Mucosa of rectum (tissue), 2 donors: Measurements from ENCODE around the gene RINL.

Source experiments
- H3K27ac ChIP-seq, 2 donors: one replicate each; pipeline ENCODE4 v1.7.0; 2013; ENCODE audit warnings: inconsistent platforms in 2 of 2, low read depth in 2 of 2, low read length in 2 of 2
- H3K27me3 ChIP-seq, 2 donors: one replicate each; pipeline ENCODE4 v1.7.0; 2013; ENCODE audit warnings: low read length in 2 of 2; ENCODE audit not compliant: control insufficient read depth in 2 of 2, insufficient read depth in 2 of 2
- H3K36me3 ChIP-seq, 2 donors: one replicate each; pipeline ENCODE4 v1.7.0; 2013; ENCODE audit warnings: low read length in 2 of 2; ENCODE audit not compliant: control insufficient read depth in 2 of 2, insufficient read depth in 2 of 2
- H3K4me1 ChIP-seq, 2 donors: one replicate each; pipeline ENCODE4 v1.7.0; 2013; ENCODE audit warnings: low read length in 2 of 2, mild to moderate bottlenecking in 1 of 2; ENCODE audit not compliant: control insufficient read depth in 2 of 2, insufficient read depth in 2 of 2
- H3K4me3 ChIP-seq, 2 donors: one replicate each; pipeline ENCODE4 v1.7.0; 2013; ENCODE audit warnings: low read length in 2 of 2
- H3K9ac ChIP-seq, 2 donors: one replicate each; pipeline ENCODE4 v1.7.0; 2013; ENCODE audit warnings: low read length in 2 of 2, low read depth in 1 of 2, mild to moderate bottlenecking in 1 of 2
- H3K9me3 ChIP-seq, 2 donors: one replicate each; pipeline ENCODE4 v1.7.0; 2013; ENCODE audit warnings: low read length in 2 of 2; ENCODE audit not compliant: control insufficient read depth in 2 of 2
- donor health status: healthy.
- donor health status: Normal muscosa, but diverticular disease.

Gene RINL

GRCh38 chr19:38915329-38916321, 37.5 kb upstream of the RINL start:
- Histone ChIP-seq H3K9ac (no peak overlapping the region), H3K4me3 (no peak overlapping the region), H3K4me1 (no peaks in the 10 kb centered on the region), H3K27ac (no peak overlapping the region), H3K36me3 (no peaks in the 10 kb centered on the region), H3K9me3 (no peaks in the 10 kb centered on the region), H3K27me3 (no peaks in the 10 kb centered on the region)

- H3K9me3 ChIP-seq, result no peaks in the 10 kb centered on the region
These were observed 35.9 kb upstream of the RINL start for GRCh38 chr19:38913958-38914357.

GRCh38 chr19:38912600-38913514, 34.8 kb upstream of the RINL start:
- no peaks in the 10 kb centered on the region for H3K9me3 ChIP-seq
- H3K36me3 ChIP-seq, result peaks cover 1 to 2% of the 10 kb centered on the region in 2 donors
- H3K9ac ChIP-seq, result no peak overlapping the region
- no peak overlapping the region for H3K4me3 ChIP-seq
- no peaks in the 10 kb centered on the region for H3K4me1 ChIP-seq
- H3K27me3 ChIP-seq, result no peaks in the 10 kb centered on the region
- H3K27ac ChIP-seq, result no peak overlapping the region

More at GRCh38 chr19:38913958-38914357, 35.9 kb upstream of the RINL start:
- no peaks in the 10 kb centered on the region for H3K36me3 ChIP-seq
- H3K27me3 ChIP-seq, result no peaks in the 10 kb centered on the region
- H3K4me3 ChIP-seq, result no peak overlapping the region
- H3K9ac ChIP-seq, result no peak overlapping the region
- no peaks in the 10 kb centered on the region for H3K4me1 ChIP-seq
- H3K27ac ChIP-seq, result no peak overlapping the region

- Histone ChIP-seq H3K27ac (no peak overlapping the region), H3K9ac (no peak overlapping the region), H3K36me3 (peaks cover 6 to 13% of the 10 kb centered on the region in 2 donors), H3K4me1 (no peaks in the 10 kb centered on the region), H3K27me3 (no peaks in the 10 kb centered on the region), H3K4me3 (no peak overlapping the region), H3K9me3 (no peaks in the 10 kb centered on the region)
These were observed 33.4 kb upstream of the RINL start for GRCh38 chr19:38911388-38912001.

GRCh38 chr19:38910488-38910887, 32.4 kb upstream of the RINL start:
- Histone ChIP-seq H3K27ac (no peak overlapping the region), H3K36me3 (peaks cover 10 to 13% of the 10 kb centered on the region in 2 donors), H3K4me1 (no peaks in the 10 kb centered on the region), H3K4me3 (no peak overlapping the region), H3K9me3 (no peaks in the 10 kb centered on the region), H3K27me3 (no peaks in the 10 kb centered on the region), H3K9ac (no peak overlapping the region)

GRCh38 chr19:38908911-38909310, 30.8 kb upstream of the RINL start:
- Histone ChIP-seq H3K27me3 (no peaks in the 10 kb centered on the region), H3K4me1 (no peaks in the 10 kb centered on the region), H3K9me3 (no peaks in the 10 kb centered on the region), H3K36me3 (peaks cover 20 to 22% of the 10 kb centered on the region in 2 donors), H3K9ac (no peak overlapping the region), H3K4me3 (no peak overlapping the region), H3K27ac (no peak overlapping the region)

GRCh38 chr19:38907670-38908069, 29.6 kb upstream of the RINL start:
- Histone ChIP-seq H3K9me3 (no peaks in the 10 kb centered on the region), H3K36me3 (peaks cover 20 to 22% of the 10 kb centered on the region in 2 donors), H3K27me3 (no peaks in the 10 kb centered on the region), H3K4me1 (no peaks in the 10 kb centered on the region), H3K9ac (no peak overlapping the region), H3K27ac (no peak overlapping the region), H3K4me3 (no peak overlapping the region)

- no peaks in the 10 kb centered on the region for H3K27me3 ChIP-seq
- no peak overlapping the region for H3K27ac ChIP-seq
- H3K4me1 ChIP-seq, result no peaks in the 10 kb centered on the region
- H3K9ac ChIP-seq, result no peak overlapping the region
- peaks cover 20 to 22% of the 10 kb centered on the region in 2 donors for H3K36me3 ChIP-seq
- H3K4me3 ChIP-seq, result no peak overlapping the region
- H3K9me3 ChIP-seq, result no peaks in the 10 kb centered on the region
These were observed 29.2 kb upstream of the RINL start for GRCh38 chr19:38907227-38907626.

- H3K27ac ChIP-seq, result no peak overlapping the region
- no peak overlapping the region for H3K9ac ChIP-seq
- peaks cover under 1 to 4% of the 10 kb centered on the region in 2 donors for H3K4me1 ChIP-seq
- peaks cover 20 to 22% of the 10 kb centered on the region in 2 donors for H3K36me3 ChIP-seq
- no peaks in the 10 kb centered on the region for H3K27me3 ChIP-seq
- no peak overlapping the region for H3K4me3 ChIP-seq
- no peaks in the 10 kb centered on the region for H3K9me3 ChIP-seq
These were observed 27.5 kb upstream of the RINL start for GRCh38 chr19:38905620-38906019.
